ENCODE measurements around the gene KRT27.
"Not testable (repeated sequence)": the region's sequence is repeated elsewhere in the genome, so short reads cannot be mapped to it uniquely, and the experiment has no call there.

The KRT27 gene

GRCh38 chr17:40818733-40819527 lies 36.6 kb upstream of the KRT27 start:
- TF ChIP-seq JUND (IDR thresholded peaks at IDR 0.05; ENCODE audit: low read depth) = no peak
- DNase-seq (ENCODE audit: low read depth in 1 of 2, low spot score in 1 of 2) = peak; percentile 62 to 86
- in situ Hi-C loops (cut with HindIII; ENCODE audit: low pct_unique_long_range_greater_than_20kb, low sequenced_read_pairs) = no loop called here

DNA sequence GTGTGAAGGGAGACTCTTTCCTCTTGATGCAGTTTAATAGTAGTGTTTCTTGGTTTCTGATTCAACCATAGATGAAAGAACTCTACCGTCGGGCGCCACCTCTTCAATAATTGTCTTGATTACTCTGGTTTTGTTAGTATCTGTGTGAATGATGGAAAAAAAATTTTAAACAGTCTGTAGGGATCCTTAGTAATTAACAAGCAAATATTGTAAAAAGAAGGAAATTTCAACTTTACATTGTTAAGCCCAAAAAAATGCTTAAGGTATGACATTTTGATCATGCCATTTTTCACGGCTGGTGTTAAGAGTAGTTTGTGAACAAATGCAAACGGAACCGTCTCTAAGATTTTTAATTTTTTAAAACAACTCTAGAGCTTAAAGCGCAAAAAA lies 36.0 kb upstream of the KRT27 start:
- peak in 1 of 2 experiments; percentile 18 for DNase-seq (ENCODE audit: low read depth in 1 of 2, low spot score in 1 of 2)
- TF ChIP-seq JUND (IDR thresholded peaks at IDR 0.05; ENCODE audit: low read depth) = no peak

GRCh38 chr17:40817103-40817682 lies 34.8 kb upstream of the KRT27 start:
- in situ Hi-C loops (cut with HindIII; ENCODE audit: low pct_unique_long_range_greater_than_20kb, low sequenced_read_pairs) = no loop called here
- no peak for DNase-seq (ENCODE audit: low read depth in 1 of 2, low spot score in 1 of 2)
- TF ChIP-seq JUND (IDR thresholded peaks at IDR 0.05; ENCODE audit: low read depth) = no peak

More for the DNA sequence above, 36.0 kb upstream of the KRT27 start:
- in situ Hi-C loops (cut with HindIII; ENCODE audit: low pct_unique_long_range_greater_than_20kb, low sequenced_read_pairs) = no loop called here

DNA sequence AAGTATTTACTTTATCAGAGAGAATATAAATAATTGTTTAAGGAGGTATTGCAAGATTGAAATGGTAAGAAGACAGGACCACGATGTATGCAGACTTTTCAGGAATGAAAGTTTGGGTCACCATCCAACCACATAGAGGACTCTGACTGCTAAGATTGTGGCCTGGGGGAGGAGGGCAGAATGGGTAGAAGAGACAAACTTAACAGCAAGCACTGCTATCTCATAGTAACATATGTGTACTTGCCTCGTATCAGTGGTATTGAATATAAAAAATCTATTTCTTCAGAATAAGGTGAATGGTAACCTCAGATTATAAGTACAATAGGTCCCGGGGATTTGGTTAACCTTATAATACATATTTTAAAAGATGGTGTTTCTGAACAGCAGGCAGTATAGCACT lies 34.2 kb upstream of the KRT27 start:
- in situ Hi-C loops (cut with HindIII; ENCODE audit: low pct_unique_long_range_greater_than_20kb, low sequenced_read_pairs) = no loop called here
- TF ChIP-seq JUND (IDR thresholded peaks at IDR 0.05; ENCODE audit: low read depth) = no peak
- no peak for DNase-seq (ENCODE audit: low read depth in 1 of 2, low spot score in 1 of 2)

DNA sequence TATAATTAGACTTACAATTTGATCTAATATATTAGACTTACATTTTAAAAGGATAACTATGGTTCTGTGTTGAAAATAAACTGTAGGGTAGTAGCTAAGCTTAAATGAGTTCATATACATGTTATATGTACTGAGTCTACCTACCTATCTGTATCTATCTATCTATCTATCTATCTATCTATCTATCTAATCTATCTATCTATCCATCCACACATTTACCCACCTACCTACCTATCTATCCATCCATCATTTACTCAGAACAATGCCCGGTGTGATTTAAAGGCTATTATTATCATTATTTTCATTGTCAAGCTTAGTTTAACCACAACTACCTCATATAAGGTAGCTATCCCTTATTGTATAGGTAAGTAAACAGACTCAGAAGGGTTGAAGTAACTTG lies 33.0 kb upstream of the KRT27 start:
- TF ChIP-seq JUND (IDR thresholded peaks at IDR 0.05; ENCODE audit: low read depth) = no peak
- no peak for DNase-seq (ENCODE audit: low read depth in 1 of 2, low spot score in 1 of 2)
- in situ Hi-C loops (cut with HindIII; ENCODE audit: low pct_unique_long_range_greater_than_20kb, low sequenced_read_pairs) = no loop called here

DNA sequence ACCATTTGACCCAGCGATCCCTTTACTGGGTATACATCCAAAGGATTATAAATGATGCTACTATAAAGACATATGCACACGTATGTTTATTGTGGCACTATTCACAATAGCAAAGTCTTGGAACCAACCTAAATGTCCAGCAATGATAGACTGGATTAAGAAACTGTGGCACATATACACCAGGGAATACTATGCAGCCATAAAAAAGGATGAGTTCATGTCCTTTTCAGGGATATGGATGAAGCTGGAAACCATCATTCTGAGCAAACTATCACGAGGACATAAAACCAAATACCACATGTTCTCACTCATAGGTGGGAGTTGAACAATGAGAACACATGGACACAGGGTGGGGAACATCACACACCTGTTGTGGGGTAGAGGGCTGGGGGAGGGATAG lies 32.3 kb upstream of the KRT27 start:
- DNase-seq (ENCODE audit: low read depth in 1 of 2, low spot score in 1 of 2); in situ Hi-C loops (cut with HindIII; ENCODE audit: low pct_unique_long_range_greater_than_20kb, low sequenced_read_pairs): not testable (repeated sequence)

GRCh38 chr17:40813804-40814203 lies 31.5 kb upstream of the KRT27 start:
- TF ChIP-seq JUND (IDR thresholded peaks at IDR 0.05; ENCODE audit: low read depth) = no peak
- no peak for DNase-seq (ENCODE audit: low read depth in 1 of 2, low spot score in 1 of 2)
- in situ Hi-C loops (cut with HindIII; ENCODE audit: low pct_unique_long_range_greater_than_20kb, low sequenced_read_pairs) = no loop called here

DNA sequence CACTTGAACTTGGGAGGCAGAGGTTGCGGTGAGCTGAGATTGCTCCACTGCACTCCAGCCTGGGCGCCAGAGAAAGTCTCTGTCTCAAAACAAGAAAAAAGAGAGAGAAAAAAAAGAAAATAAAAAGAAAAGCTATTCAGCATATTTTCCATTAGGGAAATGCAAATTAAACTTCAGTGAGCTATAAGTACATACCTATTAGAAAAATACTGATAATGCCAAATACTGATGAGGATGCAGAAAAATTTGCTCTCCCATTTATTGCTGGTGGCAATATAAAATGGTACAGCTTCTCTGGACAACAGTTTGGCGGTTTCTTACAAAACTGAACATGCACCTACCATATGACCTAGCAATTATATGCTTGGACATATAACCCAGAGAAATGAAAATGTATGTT lies 30.3 kb upstream of the KRT27 start:
- TF ChIP-seq JUND (IDR thresholded peaks at IDR 0.05; ENCODE audit: low read depth) = no peak
- in situ Hi-C loops (cut with HindIII; ENCODE audit: low pct_unique_long_range_greater_than_20kb, low sequenced_read_pairs) = no loop called here
- DNase-seq (ENCODE audit: low read depth in 1 of 2, low spot score in 1 of 2) = no peak

GRCh38 chr17:40810494-40810893 lies 28.1 kb upstream of the KRT27 start:
- no peak for TF ChIP-seq JUND (IDR thresholded peaks at IDR 0.05; ENCODE audit: low read depth)
- peak in 1 of 2 experiments; percentile 70 for DNase-seq (ENCODE audit: low read depth in 1 of 2, low spot score in 1 of 2)
- in situ Hi-C loops (cut with HindIII; ENCODE audit: low pct_unique_long_range_greater_than_20kb, low sequenced_read_pairs) = no loop called here

DNA sequence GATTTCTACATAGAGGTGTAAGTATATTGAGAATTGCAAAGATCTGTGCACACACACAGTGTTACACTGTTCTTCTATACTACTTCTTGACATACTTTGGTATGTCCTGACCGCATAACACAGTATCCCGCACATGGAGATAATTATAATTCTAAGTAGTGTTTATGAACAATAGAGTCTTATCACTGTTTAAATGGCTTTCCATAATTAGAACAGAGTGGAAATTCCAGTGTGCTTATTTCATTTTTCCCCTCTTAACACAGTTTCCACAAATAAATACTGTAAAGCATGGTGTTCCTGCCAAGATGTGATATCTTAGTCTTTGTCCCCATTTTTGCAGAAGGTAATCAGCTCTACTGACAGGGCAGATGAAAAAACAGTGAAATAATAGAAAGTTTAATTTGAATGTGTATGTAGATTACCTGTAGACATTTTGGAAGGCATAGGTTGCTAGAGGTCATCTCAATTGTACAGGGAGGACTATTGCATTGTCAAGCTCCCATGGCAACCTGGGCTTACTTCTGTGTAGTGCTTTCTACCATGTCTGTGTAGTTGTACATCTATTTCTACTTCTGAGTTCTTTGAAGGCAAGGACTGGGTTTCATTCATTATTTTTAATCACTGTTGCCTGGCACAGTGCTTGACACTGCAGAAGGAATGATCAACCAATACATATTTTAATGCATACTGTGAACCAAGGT lies 27.5 kb upstream of the KRT27 start:
- TF ChIP-seq JUND (IDR thresholded peaks at IDR 0.05; ENCODE audit: low read depth) = no peak
- DNase-seq (ENCODE audit: low read depth in 1 of 2, low spot score in 1 of 2) = no peak
- in situ Hi-C loops (cut with HindIII; ENCODE audit: low pct_unique_long_range_greater_than_20kb, low sequenced_read_pairs) = no loop called here

GRCh38 chr17:40806131-40806530 lies 23.8 kb upstream of the KRT27 start:
- no peak for TF ChIP-seq JUND (IDR thresholded peaks at IDR 0.05; ENCODE audit: low read depth)
- in situ Hi-C loops (cut with HindIII; ENCODE audit: low pct_unique_long_range_greater_than_20kb, low sequenced_read_pairs) = no loop called here
- no peak for DNase-seq (ENCODE audit: low read depth in 1 of 2, low spot score in 1 of 2)

DNA sequence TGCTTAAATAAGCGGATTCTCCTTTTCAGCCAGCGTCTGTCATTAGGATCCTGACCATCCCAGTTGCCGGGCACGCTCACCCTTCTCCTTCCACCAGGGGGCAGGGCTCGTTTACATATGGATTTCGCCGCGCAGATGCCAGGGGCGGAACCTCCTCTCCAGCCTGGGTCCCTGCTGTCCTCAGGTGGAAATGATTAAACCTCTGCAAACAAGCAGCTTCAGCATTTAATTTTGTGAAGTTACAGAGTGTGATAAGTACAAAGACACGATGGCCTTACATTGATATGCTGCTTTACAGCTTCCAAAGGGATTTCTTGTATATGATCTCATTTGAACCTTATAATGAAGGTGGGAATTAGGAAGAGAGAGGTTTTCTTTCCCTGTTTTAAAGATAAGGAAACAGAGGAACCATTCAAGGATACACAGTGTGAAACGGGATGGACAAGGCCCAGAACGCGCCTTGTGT lies 21.3 kb upstream of the KRT27 start:
- no peak for TF ChIP-seq JUND (IDR thresholded peaks at IDR 0.05; ENCODE audit: low read depth)
- DNase-seq (ENCODE audit: low read depth in 1 of 2, low spot score in 1 of 2) = peak; percentile 77 to 90
- in situ Hi-C loops (cut with HindIII; ENCODE audit: low pct_unique_long_range_greater_than_20kb, low sequenced_read_pairs) = no loop called here

GRCh38 chr17:40801157-40801556 lies 18.8 kb upstream of the KRT27 start:
- DNase-seq (ENCODE audit: low read depth in 1 of 2, low spot score in 1 of 2) = no peak
- in situ Hi-C loops (cut with HindIII; ENCODE audit: low pct_unique_long_range_greater_than_20kb, low sequenced_read_pairs) = no loop called here
- TF ChIP-seq JUND (IDR thresholded peaks at IDR 0.05; ENCODE audit: low read depth) = no peak
